GM19238 (cell line): ENCODE measurements around the gene NID2.

Source experiments
- DNase-seq: peaks from one replicate; pipeline ENCODE4 v3.0.0; 2011; ENCODE audit warnings: low spot score; ENCODE audit not compliant: insufficient read length

NID2 gene

DNA sequence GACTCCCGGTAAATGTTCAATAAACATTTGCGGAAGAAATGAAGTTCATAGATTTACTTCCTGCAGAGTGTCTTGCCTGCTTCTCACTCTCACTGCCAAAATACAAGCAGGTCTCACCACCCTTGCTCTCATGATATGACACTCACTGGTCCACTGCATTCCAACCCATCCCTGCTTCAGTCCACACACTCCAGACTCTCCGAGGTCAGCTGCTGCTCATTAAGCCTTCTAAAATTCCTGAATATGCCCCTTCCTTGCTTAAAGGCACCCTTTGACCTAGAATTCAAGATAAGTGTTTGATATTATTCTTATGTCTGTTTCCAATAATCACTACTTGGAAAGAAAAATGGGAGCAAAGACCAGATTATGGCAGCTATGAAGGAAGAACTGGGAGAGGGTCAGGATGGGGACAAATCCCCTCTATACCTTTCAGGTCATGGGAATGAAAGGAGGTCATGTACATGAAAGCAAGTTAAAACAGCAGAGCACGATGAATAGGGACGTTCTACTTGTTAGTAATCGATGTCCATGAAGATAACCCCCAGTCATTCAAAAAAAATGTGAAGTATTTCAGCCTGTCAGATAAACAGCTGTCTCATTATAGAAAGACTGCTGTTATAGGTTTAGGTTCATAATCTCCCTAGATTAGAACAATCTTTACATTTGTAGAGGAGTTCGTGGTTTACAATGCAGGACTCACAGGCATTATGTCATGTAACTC, 10.5 kb upstream of the NID2 start:
- no peak for DNase-seq

DNA sequence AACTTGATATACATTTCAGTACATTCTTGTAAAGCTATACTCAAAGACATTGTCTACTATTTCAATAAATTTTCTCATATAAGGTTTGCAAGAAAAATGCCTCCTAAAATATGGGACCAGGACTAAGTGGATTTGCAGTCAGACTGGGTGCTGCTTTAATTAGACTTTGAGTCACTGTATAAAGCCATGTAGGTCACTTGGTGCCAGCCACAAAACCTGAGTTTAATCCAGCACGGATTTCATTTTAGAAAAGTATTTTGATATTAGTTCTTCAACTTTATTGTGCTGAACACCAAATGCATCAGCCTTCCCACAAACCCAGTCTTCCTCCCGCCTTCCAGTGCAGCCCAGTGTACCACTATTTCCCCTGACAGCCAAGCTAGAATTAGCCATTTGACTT, 9.9 kb upstream of the NID2 start:
- DNase-seq, result no peak

DNA sequence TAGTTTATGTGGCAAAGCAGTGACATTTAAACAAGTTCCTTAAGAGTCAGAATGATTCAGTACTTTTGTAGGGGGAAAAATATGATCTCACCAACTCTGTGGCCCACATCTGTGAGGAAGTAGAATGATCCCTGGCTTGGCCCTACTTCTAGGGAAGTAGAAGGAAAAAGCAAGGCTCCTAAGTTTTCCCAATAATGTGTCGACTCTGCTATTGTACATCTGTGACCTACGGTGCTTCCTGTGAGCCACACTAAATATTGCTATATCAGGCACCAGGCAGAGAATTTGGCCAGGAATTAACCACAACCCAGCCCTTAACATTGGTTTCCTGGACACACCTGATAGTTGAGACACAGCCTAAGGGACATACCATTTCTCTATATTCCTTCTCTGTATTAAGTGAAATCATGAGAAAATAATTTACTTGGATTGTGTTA, 9.3 kb upstream of the NID2 start:
- no peak for DNase-seq

DNA sequence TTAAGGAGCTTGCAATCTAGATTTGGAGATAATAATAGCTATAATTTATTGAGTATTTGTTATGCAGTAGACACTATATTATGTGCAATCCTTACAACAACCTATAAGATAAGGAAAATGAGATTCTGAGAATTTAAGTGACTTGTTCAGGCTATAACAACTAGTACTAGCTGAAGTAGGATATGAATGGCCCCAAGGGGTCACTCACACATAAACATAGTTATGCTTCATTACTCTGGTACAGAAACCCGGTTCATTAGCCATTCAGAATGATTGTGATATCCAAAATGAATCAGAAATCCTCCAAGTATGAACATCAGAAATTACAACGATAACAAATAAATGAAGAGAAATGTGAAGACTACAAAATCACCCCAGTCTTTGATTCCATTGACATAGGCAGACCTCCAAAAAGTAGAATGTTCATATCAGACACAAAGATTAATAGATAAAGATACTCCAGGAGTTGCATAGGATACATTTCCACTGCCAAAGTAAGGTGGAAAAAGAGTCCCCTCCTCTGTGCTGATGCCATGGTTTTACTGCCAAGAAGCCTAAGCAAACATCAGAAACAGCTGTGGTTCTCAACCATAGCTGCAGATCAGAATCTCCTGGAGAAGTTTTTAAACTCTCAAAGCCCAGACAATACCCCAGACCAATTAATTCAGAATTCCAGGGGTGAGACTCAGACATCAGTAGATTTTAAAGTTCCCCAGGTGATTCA, 8.6 kb upstream of the NID2 start:
- DNase-seq, result no peak

GRCh38 chr14:52076334-52076733, 7.5 kb upstream of the NID2 start:
- DNase-seq, result no peak

DNA sequence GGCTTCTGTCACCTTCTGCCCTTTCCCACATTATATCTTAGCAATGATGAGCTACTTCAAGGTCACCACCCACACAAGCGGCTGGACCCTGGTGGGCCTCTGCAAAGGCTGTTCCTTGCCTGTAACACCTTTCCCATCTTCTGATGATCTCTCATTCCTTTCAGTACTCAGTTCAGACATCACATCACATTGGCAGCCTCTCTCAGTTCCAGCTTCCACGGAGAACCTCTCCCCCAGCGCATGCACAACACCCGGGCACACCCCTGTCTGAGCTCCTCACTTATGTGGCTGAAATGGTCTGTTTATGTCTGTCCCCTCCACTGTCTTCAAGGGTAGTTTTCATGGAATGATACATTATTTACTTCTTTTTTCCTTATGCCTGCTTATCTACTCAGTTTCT, 6.5 kb upstream of the NID2 start:
- DNase-seq, result no peak

GRCh38 chr14:52073251-52073650, 4.4 kb upstream of the NID2 start:
- no peak for DNase-seq

GRCh38 chr14:52072266-52072780, 3.5 kb upstream of the NID2 start:
- DNase-seq, result no peak

DNA sequence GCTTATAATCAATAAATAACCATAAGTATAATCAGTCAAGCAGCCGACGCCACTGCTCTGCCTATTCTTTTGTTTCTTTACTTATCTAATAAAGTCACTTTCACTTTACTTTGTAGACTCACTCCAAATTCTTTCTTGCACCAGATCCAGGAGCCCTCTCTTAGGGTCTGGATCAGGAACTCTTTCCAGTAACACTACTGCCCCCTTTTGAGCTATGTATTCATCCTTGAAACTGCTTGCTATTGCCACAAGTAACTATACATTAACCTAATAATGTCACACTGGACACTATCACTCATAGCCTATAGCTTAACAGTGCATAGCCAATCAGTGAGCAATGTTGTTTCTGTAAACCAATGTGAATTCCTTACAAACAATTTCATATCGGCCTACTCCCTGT, 2.8 kb upstream of the NID2 start:
- no peak for DNase-seq

DNA sequence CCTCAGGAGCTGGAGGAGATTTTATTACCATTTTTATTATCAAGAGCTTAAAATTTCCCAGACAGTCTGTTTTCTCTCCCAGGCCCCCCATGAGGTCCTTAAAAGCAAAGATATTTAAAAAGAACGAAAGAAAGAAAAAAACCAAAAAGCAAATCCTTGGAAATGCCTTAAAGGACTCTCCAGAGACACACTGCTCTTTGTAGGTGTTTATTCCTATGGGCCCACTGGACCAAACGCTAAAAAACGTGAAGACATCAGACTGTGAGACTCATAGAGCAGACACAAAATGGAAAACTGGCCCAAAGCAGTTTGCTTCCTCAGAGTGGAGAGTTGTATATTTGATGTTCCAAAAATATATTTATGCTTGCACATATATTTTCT, 1.2 kb upstream of the NID2 start:
- DNase-seq, result no peak

DNA sequence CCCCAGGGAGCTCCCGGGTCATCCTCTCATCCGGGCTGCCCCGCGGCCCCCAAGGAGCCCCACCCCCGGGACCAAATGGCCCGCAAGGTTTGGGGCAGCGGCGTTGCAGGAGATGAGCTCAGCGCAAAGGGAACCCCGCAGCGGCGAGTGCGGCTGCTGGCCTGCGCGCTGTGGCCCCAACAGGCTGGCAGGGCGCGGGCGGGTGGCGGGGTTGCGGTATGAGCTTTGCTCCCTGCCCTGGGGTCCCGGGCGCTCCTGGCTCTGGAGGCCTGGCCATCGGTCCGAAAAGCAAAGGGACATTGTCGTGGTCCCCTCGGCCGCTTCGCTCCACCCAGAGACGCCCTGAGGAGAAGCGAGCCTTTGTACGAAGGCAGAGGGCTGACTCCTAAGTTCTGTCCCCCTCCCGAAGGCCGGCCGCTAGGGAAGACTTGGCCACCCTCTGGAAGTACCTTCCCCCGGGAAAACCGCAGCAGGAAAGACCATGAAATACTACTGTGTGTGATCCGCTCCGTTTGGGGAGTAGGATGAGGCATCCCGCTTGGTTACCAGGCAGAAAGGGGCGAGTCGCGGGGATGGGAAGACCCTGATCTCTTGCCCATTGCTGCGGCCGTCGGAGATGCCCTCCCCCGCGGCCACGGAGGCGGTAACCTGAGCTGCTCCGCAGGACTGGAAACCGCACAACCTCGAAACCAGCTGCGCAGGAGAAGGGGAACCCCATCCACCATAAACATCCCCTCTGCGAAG, 620 bp upstream of the NID2 start:
- DNase-seq, result no peak

GRCh38 chr14:52067873-52068614, 815 bp downstream of the NID2 start:
- no peak for DNase-seq

DNA sequence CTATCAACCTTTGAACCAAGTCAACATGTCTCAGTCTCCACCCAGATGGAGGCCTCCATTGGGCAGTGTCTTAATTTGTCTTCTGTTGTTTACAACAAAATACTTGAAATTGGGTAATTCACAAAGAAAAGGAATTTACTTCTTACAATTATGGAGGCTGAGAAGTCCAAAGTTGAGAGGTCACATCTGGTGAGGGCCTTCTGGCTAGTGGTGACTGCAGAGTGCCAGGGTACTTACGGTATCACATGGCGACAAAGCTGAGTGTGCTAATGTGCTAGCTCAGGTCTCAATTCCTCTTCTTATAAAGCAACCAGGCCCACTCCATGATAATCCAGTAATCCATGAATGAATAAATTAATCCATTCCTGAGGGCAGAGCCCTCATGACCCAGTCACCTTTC, 4.7 kb downstream of the NID2 start:
- DNase-seq, result no peak

DNA sequence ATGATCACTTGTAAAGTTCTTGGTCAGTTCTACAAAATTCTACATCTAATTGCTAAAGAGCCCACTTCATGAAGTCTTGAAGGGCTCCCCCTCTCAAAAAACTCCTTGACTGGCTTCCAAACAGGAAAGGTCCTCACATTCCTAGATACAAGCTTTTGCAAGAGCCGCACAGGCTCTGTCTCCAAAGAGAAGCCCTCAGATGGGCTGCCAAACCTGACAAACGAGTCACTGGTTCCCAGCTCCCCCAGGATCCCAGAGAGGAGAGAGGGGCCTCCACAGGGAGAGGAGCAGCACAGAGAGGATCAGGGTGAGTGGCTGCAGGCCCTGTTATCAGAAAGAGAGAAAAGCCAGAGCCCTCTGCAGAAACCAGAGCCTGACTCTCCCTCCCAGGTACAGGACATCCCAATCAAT, 5.8 kb downstream of the NID2 start:
- no peak for DNase-seq

- no peak for DNase-seq
Measured at GRCh38 chr14:52061890-52062289, 7.0 kb downstream of the NID2 start.

DNA sequence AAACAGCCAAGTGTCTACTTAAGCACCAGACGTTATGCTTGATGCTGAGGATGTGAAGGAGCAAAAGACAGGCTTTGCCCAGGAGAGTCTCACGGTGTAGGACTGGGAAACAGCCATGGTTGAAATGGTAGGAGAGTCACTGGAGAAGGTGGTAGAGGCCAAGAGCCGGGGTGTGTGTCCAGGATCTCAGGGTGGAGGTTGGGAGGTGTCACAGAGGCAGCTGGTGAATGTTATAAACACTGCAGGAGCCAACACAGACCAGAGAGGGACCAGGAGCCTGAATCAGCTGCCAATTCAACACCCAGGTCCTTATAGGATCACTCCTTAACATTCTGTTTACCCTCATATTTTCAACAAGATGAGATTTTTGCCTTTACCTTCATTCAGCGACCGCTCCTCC, 7.5 kb downstream of the NID2 start:
- no peak for DNase-seq

DNA sequence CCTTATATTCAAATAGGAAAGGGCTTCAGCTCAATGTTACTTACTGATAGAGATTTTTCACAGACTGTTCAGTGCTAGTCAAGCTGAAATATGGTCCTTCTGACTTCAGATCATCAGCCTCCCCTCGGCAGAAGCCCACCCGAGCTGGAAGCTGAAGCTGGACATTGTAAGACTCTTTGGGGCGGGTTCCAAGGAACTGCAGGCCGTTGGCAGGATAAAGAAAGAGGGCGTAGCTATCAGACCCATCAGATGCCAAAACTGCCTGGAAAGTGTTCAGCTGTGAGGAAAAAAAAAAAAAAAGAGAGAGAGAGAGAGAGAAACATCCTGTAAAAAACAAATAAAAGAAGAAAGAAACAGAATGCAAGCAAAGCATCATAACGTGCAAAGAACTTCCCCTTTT, 8.8 kb downstream of the NID2 start:
- DNase-seq, result no peak

DNA sequence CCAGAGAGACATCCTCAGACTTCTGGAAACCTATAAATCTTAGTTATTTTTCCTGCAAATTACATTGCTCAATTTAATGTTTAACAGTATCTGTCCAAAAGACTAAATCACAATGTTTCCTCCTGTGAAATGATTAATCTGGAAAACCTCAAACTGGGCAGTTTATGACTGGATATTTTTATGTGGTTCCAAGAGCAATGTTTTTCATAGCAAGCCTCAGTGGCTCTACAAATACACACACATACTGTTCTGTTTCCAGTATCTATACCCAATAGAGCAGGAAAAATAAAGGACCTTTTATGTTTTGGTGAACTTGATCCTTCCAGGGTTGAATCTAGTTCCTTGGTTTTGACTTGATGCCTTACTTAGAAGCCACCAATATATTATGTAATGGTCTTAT, 9.2 kb downstream of the NID2 start:
- DNase-seq, result no peak

DNA sequence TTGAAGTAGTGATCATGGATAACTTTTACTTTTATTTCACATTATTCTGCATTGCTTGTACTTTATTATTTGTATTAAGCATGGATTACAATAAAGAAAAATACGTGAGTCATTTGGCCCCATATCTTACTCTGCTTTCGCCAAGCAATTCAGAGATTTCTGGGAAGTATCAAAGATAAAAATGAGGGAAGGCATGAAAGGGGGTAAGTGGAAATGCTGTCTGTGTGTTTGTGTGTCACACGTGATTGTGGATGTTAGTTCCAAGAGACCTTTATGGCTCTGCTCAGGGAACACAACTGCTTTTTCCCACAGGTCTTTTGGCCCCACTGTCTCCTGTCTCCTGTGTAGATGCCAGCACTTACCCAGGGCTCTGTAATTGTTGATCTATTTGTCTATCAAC, 10.5 kb downstream of the NID2 start:
- no peak for DNase-seq

GRCh38 chr14:52055167-52055566, 13.7 kb downstream of the NID2 start:
- no peak for DNase-seq

- no peak for DNase-seq
Measured at GRCh38 chr14:52054678-52055077, 14.2 kb downstream of the NID2 start.

GRCh38 chr14:52053044-52053443, 15.8 kb downstream of the NID2 start:
- DNase-seq, result no peak
